AG08396 (cell line): ENCODE measurements around the gene CIAPIN1.
"Not testable (repeated sequence)": the region's sequence is repeated elsewhere in the genome, so short reads cannot be mapped to it uniquely, and the experiment has no call there.

Experiments
- DNase-seq: peaks from one replicate; pipeline ENCODE4 v3.0.0; 2012; ENCODE audit warnings: low spot score, mixed read lengths

CIAPIN1 gene

DNA sequence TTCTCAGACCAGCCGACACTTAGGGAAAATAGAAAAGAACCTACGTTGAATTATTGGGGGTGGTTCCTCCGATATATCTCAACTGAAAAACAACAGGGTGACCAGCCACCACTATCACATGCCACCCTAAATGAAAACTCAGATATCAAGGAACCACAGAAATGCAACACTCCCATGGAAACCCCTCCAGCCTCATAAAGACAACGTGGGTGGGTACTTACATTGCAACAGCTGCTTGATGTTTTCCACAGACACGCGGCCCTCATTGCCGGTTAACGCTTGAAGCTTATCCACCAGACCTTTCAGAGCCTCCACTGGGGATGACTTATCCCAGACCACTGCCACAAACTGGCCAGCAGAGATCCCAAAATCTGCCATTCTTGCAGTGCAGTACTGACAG lies 6.6 kb downstream of the CIAPIN1 start:
- not testable (repeated sequence) for DNase-seq

GRCh38 chr16:57439947-57440346 lies 7.2 kb downstream of the CIAPIN1 start:
- DNase-seq = not testable (repeated sequence)

DNA sequence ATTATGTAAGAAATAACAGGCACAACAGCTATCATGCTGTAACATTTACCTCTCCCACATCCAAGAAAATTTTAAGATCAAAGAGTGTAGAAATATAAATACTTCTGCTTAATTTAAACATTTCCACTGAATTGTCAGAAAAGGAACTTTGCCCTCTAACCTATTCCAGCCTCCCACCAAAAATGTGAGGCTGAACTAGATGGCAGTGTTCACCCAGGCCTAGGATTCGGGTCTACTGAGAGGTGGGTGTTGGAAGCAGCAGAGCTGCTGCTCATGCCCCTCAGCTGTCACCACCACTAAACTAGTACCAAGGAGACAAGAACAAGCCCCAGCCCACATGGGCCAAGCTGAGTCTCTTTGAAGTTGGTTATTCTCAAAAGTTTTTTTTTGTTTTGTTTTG lies 11.3 kb downstream of the CIAPIN1 start:
- DNase-seq = no peak

- no peak for DNase-seq
These were observed 13.2 kb downstream of the CIAPIN1 start for GRCh38 chr16:57434003-57434402.

- DNase-seq = no peak
These were observed 14.2 kb downstream of the CIAPIN1 start for GRCh38 chr16:57432989-57433388.

- no peak for DNase-seq
These were observed 14.7 kb downstream of the CIAPIN1 start for GRCh38 chr16:57432505-57432904.

- no peak for DNase-seq
These were observed 16.2 kb downstream of the CIAPIN1 start for GRCh38 chr16:57430955-57431354.

GRCh38 chr16:57427824-57428223 lies 19.4 kb downstream of the CIAPIN1 start:
- DNase-seq = no peak

GRCh38 chr16:57427307-57427706 lies 19.9 kb downstream of the CIAPIN1 start:
- no peak for DNase-seq

DNA sequence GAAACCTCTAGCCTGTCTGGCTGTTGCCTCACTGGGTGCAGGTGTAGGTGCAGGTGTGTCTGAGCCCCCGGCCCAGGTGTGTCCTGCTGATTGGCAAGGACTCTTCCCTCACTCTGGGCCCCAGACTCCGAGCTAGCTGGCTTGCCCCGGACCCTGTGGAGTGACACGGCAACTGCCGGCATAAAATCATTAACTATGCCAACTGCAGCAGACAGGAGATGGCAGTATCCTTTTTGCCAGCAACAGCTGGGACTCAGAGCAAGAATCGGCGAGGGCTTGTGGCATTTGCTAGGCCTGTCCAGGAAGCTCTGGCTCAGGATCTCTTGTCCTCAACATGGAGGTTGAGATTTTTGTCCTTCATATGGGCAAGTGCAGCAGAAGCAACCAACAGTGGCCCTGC lies 20.8 kb downstream of the CIAPIN1 start:
- no peak for DNase-seq

DNA sequence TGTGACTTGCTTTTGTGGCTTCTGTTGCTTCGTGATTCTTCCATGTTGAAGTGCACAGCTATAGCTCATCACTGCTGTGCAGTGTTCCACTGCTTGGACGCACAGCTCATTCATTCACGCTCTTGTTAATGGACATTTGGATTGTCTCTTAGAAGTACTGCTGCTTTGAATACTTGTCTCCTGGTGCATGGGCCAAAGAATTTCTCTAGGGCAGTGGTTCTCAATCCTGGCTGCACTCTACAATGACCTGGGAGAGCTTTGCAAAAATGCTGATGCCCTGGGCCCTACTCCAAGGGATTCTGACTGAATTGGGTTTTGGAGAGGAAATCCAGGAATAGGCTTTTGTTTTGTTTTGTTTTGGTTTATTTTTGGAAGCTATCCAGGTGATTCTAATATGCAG lies 22.6 kb downstream of the CIAPIN1 start:
- DNase-seq = no peak

DNA sequence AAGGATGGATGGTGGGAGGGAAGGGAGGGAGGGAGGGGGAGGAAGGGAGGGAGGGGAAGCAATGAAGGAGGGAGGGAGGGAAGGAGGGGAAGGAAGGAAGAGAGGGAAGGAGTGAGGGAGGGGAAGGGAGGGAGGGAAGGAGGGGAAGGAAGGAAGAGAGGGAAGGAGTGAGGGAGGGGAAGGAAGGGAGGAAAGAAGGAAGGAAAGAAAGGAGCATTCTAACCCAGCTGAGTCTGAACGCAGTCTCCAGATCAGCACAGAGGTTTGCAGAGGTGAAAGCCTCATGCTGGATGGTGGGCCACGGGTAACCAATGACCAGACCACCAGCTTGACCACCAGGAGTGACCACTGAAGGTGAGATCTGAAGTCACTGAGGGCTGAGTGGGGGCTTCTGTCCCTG lies 24.0 kb downstream of the CIAPIN1 start:
- no peak for DNase-seq

- DNase-seq = peak; percentile 61
These were observed 24.9 kb downstream of the CIAPIN1 start for GRCh38 chr16:57422026-57422944.

GRCh38 chr16:57419506-57419905 lies 27.7 kb downstream of the CIAPIN1 start:
- DNase-seq = no peak

DNA sequence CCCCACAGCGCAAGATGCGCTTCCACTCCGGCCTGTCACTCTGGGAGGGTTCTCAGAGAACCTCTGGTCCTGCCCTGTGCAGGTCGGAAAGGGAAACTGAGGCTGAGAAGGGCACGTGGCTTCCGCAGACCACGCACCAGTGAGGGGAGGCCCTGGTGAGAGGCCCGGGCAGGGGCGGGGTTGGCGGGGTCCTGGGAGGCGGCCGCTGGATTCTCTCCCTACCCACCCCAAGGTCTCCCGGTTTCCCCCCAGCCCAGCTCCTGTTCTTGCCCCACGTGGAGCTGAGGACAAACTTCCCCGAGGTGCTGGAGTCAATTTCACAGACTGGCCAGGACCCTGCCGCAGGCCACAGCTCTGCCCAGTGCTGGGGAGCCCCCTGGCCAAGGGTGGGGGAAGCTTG lies 31.1 kb downstream of the CIAPIN1 start:
- DNase-seq = no peak

DNA sequence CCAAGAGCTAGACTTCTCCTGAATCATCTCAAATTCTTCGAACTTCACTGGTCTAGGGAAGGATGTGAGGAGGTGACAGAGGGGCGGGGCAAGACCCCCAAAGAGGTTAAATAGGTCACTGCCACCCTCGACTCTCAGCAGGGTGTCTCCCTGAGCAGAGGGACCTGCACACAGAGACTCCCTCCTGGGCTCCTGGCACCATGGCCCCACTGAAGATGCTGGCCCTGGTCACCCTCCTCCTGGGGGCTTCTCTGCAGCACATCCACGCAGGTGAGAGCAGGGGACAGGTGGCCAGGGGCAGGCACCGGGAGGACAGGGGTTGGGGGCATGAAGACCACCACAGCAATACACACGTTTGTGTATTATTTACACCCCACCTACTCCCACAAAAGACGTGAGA lies 33.5 kb downstream of the CIAPIN1 start:
- DNase-seq = no peak

DNA sequence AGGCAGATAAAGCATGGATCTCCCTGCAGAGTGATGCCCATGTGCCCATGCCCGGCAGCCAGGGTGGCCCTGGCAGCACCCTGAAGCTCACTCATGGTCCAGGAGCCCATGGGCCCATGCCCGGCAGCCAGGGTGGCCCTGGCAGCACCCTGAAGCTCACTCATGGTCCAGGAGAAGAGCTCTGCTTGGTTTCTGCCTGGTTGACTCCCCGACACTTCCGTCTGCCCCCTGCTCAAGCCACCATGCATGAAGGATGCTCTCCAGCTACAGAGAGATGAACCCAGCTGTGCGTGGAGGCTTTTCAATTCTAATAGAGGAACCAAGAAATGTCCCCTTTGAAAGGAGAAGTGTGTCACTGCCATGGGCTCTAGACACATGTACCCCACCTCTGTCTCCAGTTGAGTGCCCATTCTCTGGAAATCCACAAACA lies 33.9 kb downstream of the CIAPIN1 start:
- no peak for DNase-seq

DNA sequence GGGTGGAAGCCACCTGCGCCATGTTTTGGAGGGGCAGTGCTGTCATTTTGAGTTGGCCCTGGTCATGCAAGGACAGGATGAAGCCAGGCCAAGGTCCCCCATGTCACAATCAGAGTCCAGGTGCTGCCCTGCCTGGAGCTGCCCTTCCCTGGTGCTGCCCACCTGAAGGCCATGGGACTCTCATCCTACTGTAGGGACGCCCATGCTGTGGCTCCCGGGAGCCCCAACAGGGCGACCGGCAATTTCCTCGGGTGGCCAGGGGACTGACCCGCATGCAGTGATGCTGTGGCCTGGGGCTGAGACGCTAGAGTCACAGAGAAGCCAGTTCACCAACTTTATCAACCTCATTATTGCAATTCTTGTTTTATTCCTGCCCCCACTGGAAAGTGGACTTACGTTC lies 34.6 kb downstream of the CIAPIN1 start:
- DNase-seq = no peak

GRCh38 chr16:57411362-57411976 lies 35.7 kb downstream of the CIAPIN1 start:
- no peak for DNase-seq

DNA sequence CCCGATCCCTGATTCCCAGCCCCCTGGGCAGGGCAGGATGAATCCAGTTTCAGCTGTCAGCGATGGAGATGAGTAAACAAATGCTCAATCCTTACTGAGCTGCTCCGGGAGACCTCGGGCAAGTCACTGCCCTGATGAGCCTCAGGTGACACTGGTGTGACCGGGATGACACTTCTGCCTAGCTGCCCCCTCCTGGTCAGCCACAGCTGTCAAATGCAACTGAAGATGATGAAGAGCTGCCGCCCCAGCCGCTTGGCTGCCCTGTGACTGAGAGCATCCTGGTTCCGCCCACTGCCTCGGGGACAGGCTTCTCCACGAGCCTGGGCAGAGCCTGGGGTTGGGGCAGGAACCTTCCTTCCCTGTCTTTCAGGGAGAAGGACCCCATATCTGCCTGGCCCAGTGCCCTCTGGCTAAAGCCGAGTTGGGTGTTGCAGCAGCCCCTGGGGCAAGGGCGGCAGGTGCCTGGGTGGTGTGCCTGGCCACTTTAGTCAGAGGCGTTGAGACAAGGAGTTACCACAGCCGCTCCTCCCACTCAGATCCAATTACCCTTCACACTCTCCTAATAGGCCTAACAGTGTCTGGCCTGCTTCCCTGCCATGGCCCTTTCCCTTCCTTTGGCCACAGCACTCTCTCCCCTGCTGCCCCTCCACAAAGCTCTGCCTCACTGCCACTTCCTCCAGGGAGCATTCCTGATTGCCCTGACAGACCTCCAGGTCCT lies 37.2 kb downstream of the CIAPIN1 start:
- no peak for DNase-seq

DNA sequence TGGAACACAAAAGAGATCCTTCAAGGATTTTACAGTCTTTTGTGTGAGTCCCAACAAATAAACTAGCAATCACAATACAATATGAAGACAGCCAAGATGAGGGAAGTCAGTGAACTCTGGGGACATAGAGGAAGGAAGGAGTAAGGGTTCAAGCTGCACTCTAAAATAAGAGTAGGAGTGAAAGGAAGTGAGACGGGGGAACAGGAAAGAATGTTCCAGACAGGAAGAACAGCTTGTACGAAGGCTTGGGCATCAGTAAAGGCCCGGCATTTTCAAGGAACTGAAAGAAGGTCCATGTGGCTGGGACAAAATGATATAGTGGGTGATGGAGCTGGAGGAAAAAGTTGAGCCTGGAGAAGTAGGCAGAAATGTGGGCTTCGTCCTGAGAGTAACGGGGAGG lies 38.1 kb downstream of the CIAPIN1 start:
- no peak for DNase-seq

- no peak for DNase-seq
These were observed 39.4 kb downstream of the CIAPIN1 start for GRCh38 chr16:57407521-57408353.
